CD14-positive monocyte (primary cell): ENCODE measurements around the gene KCNK3. TPM values are rescaled to one million over a fixed set of nuclear protein-coding genes. Genes with fewer than 3 reads are reported as not detected.

Source experiments
- DNase-seq, 3 donors: peaks; one replicate each; pipeline ENCODE4 v3.0.0-alpha.2; 2011 to 2022
- H2AFZ ChIP-seq: 2 replicates; pipeline ENCODE4 v1.6.0; 2012; ENCODE audit warnings: mild to moderate bottlenecking, low read depth, low read length, inconsistent platforms; ENCODE audit not compliant: insufficient read depth, poor library complexity, severe bottlenecking
- H3K27ac ChIP-seq, 2 donors: 1 replicate in 1 of 2; 2 replicates in 1 of 2; pipeline ENCODE4 v1.5.1; 2012 to 2013; ENCODE audit warnings: low read length in 2 of 2, control low read depth in 1 of 2, inconsistent platforms in 1 of 2, low read depth in 1 of 2, mild to moderate bottlenecking in 1 of 2
- H3K27me3 ChIP-seq, 2 donors: one replicate each; pipeline versions ENCODE4 v1.6.0 to v1.6.1; 2011 to 2013; ENCODE audit warnings: low read length in 2 of 2; ENCODE audit not compliant: control insufficient read depth in 2 of 2, insufficient read depth in 2 of 2
- H3K36me3 ChIP-seq, 2 donors: replicated peaks in 1 of 2; 1 replicate in 1 of 2; 2 replicates in 1 of 2; pipeline versions ENCODE4 v1.5.1 to v1.6.1; 2012 to 2013; ENCODE audit warnings: low read length in 2 of 2, control low read depth in 1 of 2, inconsistent platforms in 1 of 2, mild to moderate bottlenecking in 1 of 2; ENCODE audit not compliant: insufficient read depth in 2 of 2, control insufficient read depth in 1 of 2
- H3K4me1 ChIP-seq, 2 donors: 1 replicate in 1 of 2; 2 replicates in 1 of 2; pipeline versions ENCODE4 v1.5.1 to v1.6.1; 2012 to 2013; ENCODE audit warnings: low read length in 2 of 2, control low read depth in 1 of 2, inconsistent platforms in 1 of 2, mild to moderate bottlenecking in 1 of 2, moderate library complexity in 1 of 2; ENCODE audit not compliant: insufficient read depth in 2 of 2, control insufficient read depth in 1 of 2
- H3K4me2 ChIP-seq: replicated peaks from 2 replicates; pipeline ENCODE3; 2012; ENCODE audit warnings: low read length, moderate library complexity, mild to moderate bottlenecking; ENCODE audit not compliant: poor library complexity, severe bottlenecking; ENCODE audit errors: extremely low read depth
- H3K4me3 ChIP-seq, 3 experiments: fragments of 200-600 bp in 1 of 3; sonication (generic) in 1 of 3; replicated peaks in 1 of 3; 1 replicate in 2 of 3; 2 replicates in 1 of 3; pipeline ENCODE4 v1.5.1; 2011 to 2013; ENCODE audit warnings: low read length in 3 of 3, mild to moderate bottlenecking in 3 of 3, control low read depth in 2 of 3, low read depth in 2 of 3, inconsistent platforms in 1 of 3, moderate library complexity in 1 of 3
- H3K79me2 ChIP-seq: 2 replicates; pipeline ENCODE4 v1.6.0; 2012; ENCODE audit warnings: mild to moderate bottlenecking, control low read depth, inconsistent platforms, low read length, moderate library complexity; ENCODE audit not compliant: insufficient read depth
- H3K9ac ChIP-seq: 2 replicates; pipeline ENCODE4 v1.6.0; 2017; ENCODE audit warnings: low read length, mild to moderate bottlenecking; ENCODE audit not compliant: insufficient read depth, poor library complexity, severe bottlenecking
- H3K9me3 ChIP-seq, 2 donors: replicated peaks in 1 of 2; 1 replicate in 1 of 2; 2 replicates in 1 of 2; pipeline versions ENCODE4 v1.5.1 to v1.6.1; 2012 to 2013; ENCODE audit warnings: low read length in 2 of 2, control low read depth in 1 of 2; ENCODE audit not compliant: control insufficient read depth in 1 of 2, insufficient read depth in 1 of 2
- H4K20me1 ChIP-seq: 2 replicates; pipeline ENCODE4 v1.6.0; 2012; ENCODE audit warnings: mild to moderate bottlenecking, low read length, control low read depth, moderate library complexity; ENCODE audit not compliant: insufficient read depth
- H3K27ac Mint-ChIP-seq, 7 donors: one replicate each; pipeline ENCODE4 v1.8.0; 2020; ENCODE audit warnings: mild to moderate bottlenecking in 7 of 7, mixed read lengths in 7 of 7, moderate library complexity in 6 of 7, inconsistent platforms in 2 of 7
- H3K27me3 Mint-ChIP-seq, 3 donors: one replicate each; pipeline ENCODE4 v1.8.0; 2021 to 2022; ENCODE audit warnings: low read depth in 3 of 3, mild to moderate bottlenecking in 3 of 3, mixed read lengths in 3 of 3, moderate library complexity in 3 of 3, inconsistent platforms in 1 of 3
- H3K36me3 Mint-ChIP-seq, 2 donors: one replicate each; pipeline ENCODE4 v1.8.0; 2020; ENCODE audit warnings: mixed read lengths in 2 of 2, inconsistent platforms in 1 of 2, mild to moderate bottlenecking in 1 of 2
- H3K4me1 Mint-ChIP-seq: one replicate; pipeline ENCODE4 v1.8.0; 2020; ENCODE audit warnings: mild to moderate bottlenecking, mixed read lengths
- H3K4me3 Mint-ChIP-seq, 2 donors: one replicate each; pipeline ENCODE4 v1.8.0; 2020; ENCODE audit warnings: mild to moderate bottlenecking in 2 of 2, mixed read lengths in 2 of 2, moderate library complexity in 1 of 2
- H3K9me3 Mint-ChIP-seq, 7 donors: one replicate each; pipeline ENCODE4 v1.8.0; 2020 to 2022; ENCODE audit warnings: mixed read lengths in 7 of 7, mild to moderate bottlenecking in 6 of 7, moderate library complexity in 6 of 7, inconsistent platforms in 2 of 7
- CTCF ChIP-seq: fragments of 200-600 bp; IDR thresholded peaks from one replicate; pipeline ENCODE4 v1.8.0; 2022; ENCODE audit warnings: antibody characterized with exemption, mild to moderate bottlenecking
- WGBS: methylation state at CpG from one replicate; pipeline ENCODE4 v1.1.5; 2013; ENCODE audit warnings: missing lambda C conversion rate; ENCODE audit not compliant: insufficient coverage; 5-methylcytosine and 5-hydroxymethylcytosine counted together
- intact Hi-C, 2 donors: fragments of 100-400 bp; cut with micrococcal nuclease; formaldehyde crosslinking; loops; one replicate each; pipeline versions ENCODE4 v1.15.0 to v1.15.1; 2023
- polyA plus RNA-seq, 3 donors: library from polyadenylated mRNA; depleted of rRNA in 1 of 3; unstranded in 2 of 3; stranded (reverse) in 1 of 3; fragments of 300-500 nt in 2 of 3; fragments of >200 nt in 1 of 3; fragmentation: Illumina TruSeq in 2 of 3; gene quantifications; 1 replicate in 2 of 3; 2 replicates in 1 of 3; pipeline ENCODE4 v1.2.3, GENCODE V29; 2012 to 2021

KCNK3 gene
- polyA plus RNA-seq, 3 donors = not detected

- no peak overlapping the region for H3K4me2 ChIP-seq
- H3K4me3 ChIP-seq = no peak overlapping the region
- no peak for DNase-seq
- H3K27ac ChIP-seq = no peak overlapping the region
- TF ChIP-seq CTCF = no peak
- no peak overlapping the region for H3K9ac ChIP-seq
- Mint-ChIP-seq H3K36me3 (no peaks in the 10 kb centered on the region), H3K9me3 (no peaks in the 10 kb centered on the region), H3K4me3 (no peak overlapping the region), H3K4me1 (no peaks in the 10 kb centered on the region), H3K27ac (no peak overlapping the region), H3K27me3 (peaks cover 0 to 20% (median 1%) of the 10 kb centered on the region in 3 donors)
- H3K79me2 ChIP-seq = no peaks in the 10 kb centered on the region
- H3K36me3 ChIP-seq = no peaks in the 10 kb centered on the region
- no peaks in the 10 kb centered on the region for H3K9me3 ChIP-seq
- no peaks in the 10 kb centered on the region for H3K27me3 ChIP-seq
- H3K4me1 ChIP-seq = no peaks in the 10 kb centered on the region
- intact Hi-C loops = no loop called here
- no peak overlapping the region for H2AFZ ChIP-seq
- WGBS = 100% methylated on average over 2 of the region's 5 CpGs
- no peaks in the 10 kb centered on the region for H4K20me1 ChIP-seq
Observed at GRCh38 chr2:26707747-26708146, 15.2 kb downstream of the KCNK3 start.

- Histone ChIP-seq H4K20me1 (no peaks in the 10 kb centered on the region), H2AFZ (no peak overlapping the region), H3K9ac (no peak overlapping the region), H3K9me3 (no peaks in the 10 kb centered on the region), H3K27me3 (no peaks in the 10 kb centered on the region), H3K79me2 (no peaks in the 10 kb centered on the region), H3K27ac (no peak overlapping the region), H3K4me1 (no peaks in the 10 kb centered on the region), H3K4me3 (no peak overlapping the region), H3K36me3 (no peaks in the 10 kb centered on the region), H3K4me2 (no peak overlapping the region)
- DNase-seq = no peak
- intact Hi-C loops = no loop called here
- Mint-ChIP-seq H3K36me3 (no peaks in the 10 kb centered on the region), H3K27me3 (peaks cover 0 to 17% (median 4%) of the 10 kb centered on the region in 3 donors), H3K4me1 (no peaks in the 10 kb centered on the region), H3K27ac (no peak overlapping the region), H3K9me3 (no peaks in the 10 kb centered on the region), H3K4me3 (no peak overlapping the region)
- no peak for TF ChIP-seq CTCF
- WGBS = 94% methylated on average over 2 of the region's 8 CpGs
Observed at GRCh38 chr2:26708457-26708856, 15.9 kb downstream of the KCNK3 start.
